Measurements from ENCODE around the gene KCNAB1. TPM values are rescaled to one million over a fixed set of nuclear protein-coding genes. Genes with fewer than 3 reads are reported as not detected.

Gene KCNAB1
- total and polyA plus RNA-seq, 2 of the 8 experiments (the other 6 are each of a cell fraction or from before 2014, with no cell fraction given): 0.51 to 2.3 TPM

DNA sequence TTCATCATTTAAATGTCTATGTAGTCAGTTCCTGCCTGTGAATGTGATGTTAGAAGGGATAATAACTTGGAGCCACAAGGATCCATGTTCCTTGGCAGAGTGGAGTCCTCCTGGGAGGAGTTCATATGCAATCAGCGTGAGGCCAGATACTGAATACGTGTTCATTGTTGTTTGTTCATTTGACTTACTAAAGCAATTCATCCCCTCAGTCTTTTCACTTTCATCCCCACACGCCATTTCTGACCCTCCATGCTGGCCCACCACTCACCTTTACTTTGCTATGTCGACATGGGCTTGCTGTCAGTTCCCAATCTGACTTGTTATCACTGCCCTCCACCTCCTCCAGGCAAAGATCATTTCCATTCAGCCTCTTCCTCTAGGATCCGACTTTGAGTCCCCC is 342.7 kb downstream of the KCNAB1 start (continued):
- TF ChIP-seq CREB1 (IDR thresholded peaks at IDR 0.05): 0 out of 2 replicates have a peak, but pooled peaks have one; percentile 18
- TF ChIP-seq POU5F1 (IDR thresholded peaks at IDR 0.05; ENCODE audit: low read depth, low read length): no peak
- TF ChIP-seq, protein P1, sequence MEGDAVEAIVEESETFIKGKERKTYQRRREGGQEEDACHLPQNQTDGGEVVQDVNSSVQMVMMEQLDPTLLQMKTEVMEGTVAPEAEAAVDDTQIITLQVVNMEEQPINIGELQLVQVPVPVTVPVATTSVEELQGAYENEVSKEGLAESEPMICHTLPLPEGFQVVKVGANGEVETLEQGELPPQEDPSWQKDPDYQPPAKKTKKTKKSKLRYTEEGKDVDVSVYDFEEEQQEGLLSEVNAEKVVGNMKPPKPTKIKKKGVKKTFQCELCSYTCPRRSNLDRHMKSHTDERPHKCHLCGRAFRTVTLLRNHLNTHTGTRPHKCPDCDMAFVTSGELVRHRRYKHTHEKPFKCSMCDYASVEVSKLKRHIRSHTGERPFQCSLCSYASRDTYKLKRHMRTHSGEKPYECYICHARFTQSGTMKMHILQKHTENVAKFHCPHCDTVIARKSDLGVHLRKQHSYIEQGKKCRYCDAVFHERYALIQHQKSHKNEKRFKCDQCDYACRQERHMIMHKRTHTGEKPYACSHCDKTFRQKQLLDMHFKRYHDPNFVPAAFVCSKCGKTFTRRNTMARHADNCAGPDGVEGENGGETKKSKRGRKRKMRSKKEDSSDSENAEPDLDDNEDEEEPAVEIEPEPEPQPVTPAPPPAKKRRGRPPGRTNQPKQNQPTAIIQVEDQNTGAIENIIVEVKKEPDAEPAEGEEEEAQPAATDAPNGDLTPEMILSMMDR (IDR thresholded peaks at IDR 0.05; ENCODE audit: control extremely low read depth in 1 of 3, insufficient read depth in 1 of 3, low read depth in 1 of 3, low read length in 3 of 3): no peak
- no peak for TF ChIP-seq KDM1A (IDR thresholded peaks at IDR 0.05; ENCODE audit: borderline replicate concordance, low read length)
- no peak for TF ChIP-seq BACH1 (IDR thresholded peaks at IDR 0.05; ENCODE audit: low read length)
- no peak for TF ChIP-seq SP2 (IDR thresholded peaks at IDR 0.05; ENCODE audit: low read length)
- no peak for TF ChIP-seq CHD2 (IDR thresholded peaks at IDR 0.05; ENCODE audit: low read length)
- no peak for TF ChIP-seq POLR2A (IDR thresholded peaks at IDR 0.05; ENCODE audit: control extremely low read depth in 1 of 2, low read depth in 2 of 2, low read length in 2 of 2)
- no peak for TF ChIP-seq CBX8 (IDR thresholded peaks at IDR 0.05; ENCODE audit: borderline replicate concordance, low read depth, low read length)
- TF ChIP-seq CEBPB (IDR thresholded peaks at IDR 0.05; ENCODE audit: low read depth, low read length): no peak
- no peak for TF ChIP-seq GABPA (IDR thresholded peaks at IDR 0.05; ENCODE audit: borderline replicate concordance, insufficient read depth, low read length)
- TF ChIP-seq, protein P2, sequence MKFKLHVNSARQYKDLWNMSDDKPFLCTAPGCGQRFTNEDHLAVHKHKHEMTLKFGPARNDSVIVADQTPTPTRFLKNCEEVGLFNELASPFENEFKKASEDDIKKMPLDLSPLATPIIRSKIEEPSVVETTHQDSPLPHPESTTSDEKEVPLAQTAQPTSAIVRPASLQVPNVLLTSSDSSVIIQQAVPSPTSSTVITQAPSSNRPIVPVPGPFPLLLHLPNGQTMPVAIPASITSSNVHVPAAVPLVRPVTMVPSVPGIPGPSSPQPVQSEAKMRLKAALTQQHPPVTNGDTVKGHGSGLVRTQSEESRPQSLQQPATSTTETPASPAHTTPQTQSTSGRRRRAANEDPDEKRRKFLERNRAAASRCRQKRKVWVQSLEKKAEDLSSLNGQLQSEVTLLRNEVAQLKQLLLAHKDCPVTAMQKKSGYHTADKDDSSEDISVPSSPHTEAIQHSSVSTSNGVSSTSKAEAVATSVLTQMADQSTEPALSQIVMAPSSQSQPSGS (IDR thresholded peaks at IDR 0.05; ENCODE audit: low read length): 0 out of 2 replicates have a peak, but pooled peaks have one; percentile 22
- no peak for TF ChIP-seq ZNF274 (IDR thresholded peaks at IDR 0.05; ENCODE audit: borderline replicate concordance, extremely low read depth, low read length)
- TF ChIP-seq, protein P3, sequence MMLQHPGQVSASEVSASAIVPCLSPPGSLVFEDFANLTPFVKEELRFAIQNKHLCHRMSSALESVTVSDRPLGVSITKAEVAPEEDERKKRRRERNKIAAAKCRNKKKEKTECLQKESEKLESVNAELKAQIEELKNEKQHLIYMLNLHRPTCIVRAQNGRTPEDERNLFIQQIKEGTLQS (IDR thresholded peaks at IDR 0.05; ENCODE audit: insufficient read depth, low read depth, low read length): no peak
- TF ChIP-seq HDAC2 (IDR thresholded peaks at IDR 0.05; ENCODE audit: borderline replicate concordance in 1 of 2, low read depth in 2 of 2, low read length in 2 of 2): no peak
- no peak for TF ChIP-seq JUND (IDR thresholded peaks at IDR 0.05; ENCODE audit: low read length)
- TF ChIP-seq JUN (IDR thresholded peaks at IDR 0.05; ENCODE audit: low read depth, low read length): no peak
- no peak for TF ChIP-seq CBX5 (IDR thresholded peaks at IDR 0.05; ENCODE audit: low read depth, low read length)
- no peak for TF ChIP-seq ASH2L (IDR thresholded peaks at IDR 0.05; ENCODE audit: low read length)
- TF ChIP-seq, protein P4, sequence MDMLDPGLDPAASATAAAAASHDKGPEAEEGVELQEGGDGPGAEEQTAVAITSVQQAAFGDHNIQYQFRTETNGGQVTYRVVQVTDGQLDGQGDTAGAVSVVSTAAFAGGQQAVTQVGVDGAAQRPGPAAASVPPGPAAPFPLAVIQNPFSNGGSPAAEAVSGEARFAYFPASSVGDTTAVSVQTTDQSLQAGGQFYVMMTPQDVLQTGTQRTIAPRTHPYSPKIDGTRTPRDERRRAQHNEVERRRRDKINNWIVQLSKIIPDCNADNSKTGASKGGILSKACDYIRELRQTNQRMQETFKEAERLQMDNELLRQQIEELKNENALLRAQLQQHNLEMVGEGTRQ (IDR thresholded peaks at IDR 0.05; ENCODE audit: low read length): no peak
- TF ChIP-seq TAF7 (optimal IDR thresholded peaks at IDR 0.05; ENCODE audit: borderline replicate concordance, low read depth, low read length): no peak

Data from H1 (cell line).